Trophoblast cell (in vitro differentiated cells and primary cell): Measurements from ENCODE around the gene ARHGEF10L.

Source experiments
- DNase-seq, 2 donors: peaks; one replicate each; pipeline ENCODE4 v3.0.0-alpha.2; 2016
- H2AFZ ChIP-seq: 2 replicates; pipeline ENCODE4 v1.6.1; 2013; ENCODE audit warnings: low read length, moderate library complexity, mild to moderate bottlenecking; ENCODE audit not compliant: insufficient read depth, poor library complexity
- H2AK5ac ChIP-seq: 2 replicates; pipeline ENCODE4 v1.6.1; 2013; ENCODE audit warnings: mild to moderate bottlenecking, low read length
- H2BK120ac ChIP-seq: 2 replicates; pipeline ENCODE4 v1.6.1; 2013; ENCODE audit warnings: low read length, mild to moderate bottlenecking, moderate library complexity; ENCODE audit not compliant: insufficient read depth, poor library complexity
- H2BK12ac ChIP-seq: 2 replicates; pipeline ENCODE4 v1.6.1; 2013; ENCODE audit warnings: mild to moderate bottlenecking, low read length, moderate library complexity
- H2BK5ac ChIP-seq: 2 replicates; pipeline ENCODE4 v1.6.1; 2013; ENCODE audit warnings: low read length, low read depth, moderate library complexity, mild to moderate bottlenecking; ENCODE audit not compliant: poor library complexity
- H3K14ac ChIP-seq: 2 replicates; pipeline ENCODE4 v1.6.1; 2013; ENCODE audit warnings: mild to moderate bottlenecking, low read length
- H3K18ac ChIP-seq: 2 replicates; pipeline ENCODE4 v1.6.1; 2013; ENCODE audit warnings: mild to moderate bottlenecking, low read length
- H3K23ac ChIP-seq: 2 replicates; pipeline ENCODE4 v1.6.1; 2013; ENCODE audit warnings: low read length
- H3K27ac ChIP-seq: 2 replicates; pipeline ENCODE4 v1.5.1; 2013; ENCODE audit warnings: low read depth, mild to moderate bottlenecking, inconsistent platforms, low read length, moderate library complexity
- H3K27me3 ChIP-seq: 2 replicates; pipeline ENCODE4 v1.6.1; 2013; ENCODE audit warnings: inconsistent platforms, mild to moderate bottlenecking, low read length, moderate library complexity; ENCODE audit not compliant: insufficient read depth
- H3K36me3 ChIP-seq, 2 experiments: 1 replicate in 1 of 2; 2 replicates in 1 of 2; pipeline ENCODE4 v1.6.1; 2013; ENCODE audit warnings: low read length in 2 of 2, mild to moderate bottlenecking in 2 of 2, moderate library complexity in 1 of 2; ENCODE audit not compliant: insufficient read depth in 2 of 2, control insufficient read depth in 1 of 2
- H3K4ac ChIP-seq: 2 replicates; pipeline ENCODE4 v1.6.1; 2013; ENCODE audit warnings: low read depth, mild to moderate bottlenecking, low read length, moderate library complexity
- H3K4me1 ChIP-seq, 2 experiments: 1 replicate in 1 of 2; 2 replicates in 1 of 2; pipeline ENCODE4 v1.6.1; 2013; ENCODE audit warnings: low read length in 2 of 2, mild to moderate bottlenecking in 2 of 2, moderate library complexity in 1 of 2; ENCODE audit not compliant: insufficient read depth in 2 of 2, control insufficient read depth in 1 of 2
- H3K4me2 ChIP-seq: 2 replicates; pipeline ENCODE4 v1.6.1; 2013; ENCODE audit warnings: inconsistent platforms, mild to moderate bottlenecking, low read length, moderate library complexity
- H3K4me3 ChIP-seq: 2 replicates; pipeline ENCODE4 v1.5.1; 2013; ENCODE audit warnings: mild to moderate bottlenecking, low read depth, low read length, inconsistent platforms
- H3K79me1 ChIP-seq: one replicate; pipeline ENCODE4 v1.6.1; 2013; ENCODE audit warnings: low read length
- H3K79me2 ChIP-seq: 2 replicates; pipeline ENCODE4 v1.6.1; 2013; ENCODE audit warnings: low read length, mild to moderate bottlenecking; ENCODE audit not compliant: control insufficient read depth, insufficient read depth, poor library complexity
- H3K9ac ChIP-seq: 2 replicates; pipeline ENCODE4 v1.6.1; 2013; ENCODE audit warnings: mild to moderate bottlenecking, low read length
- H3K9me3 ChIP-seq: 2 replicates; pipeline ENCODE4 v1.6.1; 2013; ENCODE audit warnings: low read depth, mild to moderate bottlenecking, control low read depth, inconsistent platforms, low read length; ENCODE audit not compliant: insufficient read depth
- H4K12ac ChIP-seq: 2 replicates; pipeline ENCODE4 v1.6.1; 2013; ENCODE audit warnings: low read depth, mild to moderate bottlenecking, low read length, moderate library complexity
- H4K8ac ChIP-seq: 2 replicates; pipeline ENCODE4 v1.6.1; 2013; ENCODE audit warnings: low read depth, mild to moderate bottlenecking, low read length, moderate library complexity
- H4K91ac ChIP-seq: one replicate; pipeline ENCODE4 v1.6.1; 2013; ENCODE audit warnings: low read depth, mild to moderate bottlenecking, low read length, moderate library complexity
- WGBS: extraction: QIAGEN DNeasy Blood & Tissue Kit; methylation state at CpG from one replicate; pipeline ENCODE4 v1.1.7; 2013; ENCODE audit warnings: missing lambda C conversion rate; ENCODE audit not compliant: insufficient read length, insufficient coverage; ENCODE audit errors: extremely low coverage; 5-methylcytosine and 5-hydroxymethylcytosine counted together

The ARHGEF10L gene

GRCh38 chr1:17535300-17535936 lies 4.1 kb upstream of the ARHGEF10L start:
- no peak overlapping the region for H3K9ac ChIP-seq
- no peak for DNase-seq
- H4K12ac ChIP-seq: no peak overlapping the region
- H3K4me3 ChIP-seq: no peak overlapping the region
- no peak overlapping the region for H3K18ac ChIP-seq
- H2AK5ac ChIP-seq: no peak overlapping the region
- no peaks in the 10 kb centered on the region for H3K36me3 ChIP-seq
- no peak overlapping the region for H2BK5ac ChIP-seq
- H4K91ac ChIP-seq: no peak overlapping the region
- H3K4me2 ChIP-seq: no peak overlapping the region
- WGBS: no CpG with 5 or more reads among the region's 8 CpGs
- H3K4me1 ChIP-seq: peaks cover 8 to 9% of the 10 kb centered on the region in 2 experiments
- H2BK12ac ChIP-seq: no peak overlapping the region
- H2BK120ac ChIP-seq: no peak overlapping the region
- H3K27ac ChIP-seq: no peak overlapping the region
- peaks cover 13% of the 10 kb centered on the region for H3K79me1 ChIP-seq
- no peak overlapping the region for H4K8ac ChIP-seq
- H3K4ac ChIP-seq: no peak overlapping the region
- H3K23ac ChIP-seq: no peak overlapping the region
- no peaks in the 10 kb centered on the region for H3K27me3 ChIP-seq
- H3K9me3 ChIP-seq: no peaks in the 10 kb centered on the region
- peaks cover 6% of the 10 kb centered on the region for H3K79me2 ChIP-seq
- no peak overlapping the region for H3K14ac ChIP-seq
- no peak overlapping the region for H2AFZ ChIP-seq

- no peak overlapping the region for H3K23ac ChIP-seq
- WGBS: no CpG with 5 or more reads among the region's 7 CpGs
These were observed 1.5 kb upstream of the ARHGEF10L start for GRCh38 chr1:17538010-17538409.

GRCh38 chr1:17538428-17539117 lies 925 bp upstream of the ARHGEF10L start:
- H4K91ac ChIP-seq: peak overlapping the region; percentile 95
- peak overlapping the region; percentile 91 for H3K4me2 ChIP-seq
- H2AFZ ChIP-seq: peak overlapping the region; percentile 79
- H3K79me2 ChIP-seq: peaks cover 9% of the 10 kb centered on the region
- H3K36me3 ChIP-seq: no peaks in the 10 kb centered on the region
- H3K14ac ChIP-seq: no peak overlapping the region
- peak overlapping the region; percentile 81 for H2BK12ac ChIP-seq
- no peaks in the 10 kb centered on the region for H3K9me3 ChIP-seq
- peaks cover 16 to 17% of the 10 kb centered on the region in 2 experiments for H3K4me1 ChIP-seq
- H3K18ac ChIP-seq: peak overlapping the region; percentile 96
- no peaks in the 10 kb centered on the region for H3K27me3 ChIP-seq
- H3K79me1 ChIP-seq: peaks cover 13% of the 10 kb centered on the region
- no CpG with 5 or more reads among the region's 13 CpGs for WGBS
- no peak overlapping the region for H3K4me3 ChIP-seq
- H2BK5ac ChIP-seq: peak overlapping the region; percentile 67
- peak overlapping the region; percentile 44 for H2BK120ac ChIP-seq
- no peak overlapping the region for H3K23ac ChIP-seq
- no peak overlapping the region for H3K27ac ChIP-seq
- H4K12ac ChIP-seq: peak overlapping the region; percentile 56
- no peak for DNase-seq
- no peak overlapping the region for H3K9ac ChIP-seq
- peak overlapping the region; percentile 94 for H4K8ac ChIP-seq
- H3K4ac ChIP-seq: no peak overlapping the region
- peak overlapping the region; percentile 58 for H2AK5ac ChIP-seq

More at GRCh38 chr1:17538010-17538409, 1.5 kb upstream of the ARHGEF10L start:
- H3K9me3 ChIP-seq: no peaks in the 10 kb centered on the region
- H3K18ac ChIP-seq: no peak overlapping the region
- no peaks in the 10 kb centered on the region for H3K27me3 ChIP-seq
- H2AK5ac ChIP-seq: peak overlapping the region; percentile 43
- H2AFZ ChIP-seq: no peak overlapping the region
- H4K8ac ChIP-seq: peak overlapping the region; percentile 63
- no peak overlapping the region for H4K12ac ChIP-seq
- H3K4me1 ChIP-seq: peaks cover 16 to 17% of the 10 kb centered on the region in 2 experiments
- H3K27ac ChIP-seq: no peak overlapping the region
- peaks cover 13% of the 10 kb centered on the region for H3K79me1 ChIP-seq
- peak overlapping the region; percentile 43 for H3K4me2 ChIP-seq
- no peak for DNase-seq
- no peak overlapping the region for H3K4ac ChIP-seq
- peak overlapping the region; percentile 59 for H2BK12ac ChIP-seq
- no peaks in the 10 kb centered on the region for H3K36me3 ChIP-seq
- H4K91ac ChIP-seq: peak overlapping the region; percentile 68
- H3K79me2 ChIP-seq: peaks cover 9% of the 10 kb centered on the region
- H3K4me3 ChIP-seq: no peak overlapping the region
- H2BK5ac ChIP-seq: peak overlapping the region; percentile 29
- H3K9ac ChIP-seq: no peak overlapping the region
- H3K14ac ChIP-seq: no peak overlapping the region
- H2BK120ac ChIP-seq: peak overlapping the region; percentile 44

GRCh38 chr1:17539118-17539476 lies 401 bp upstream of the ARHGEF10L start:
- DNase-seq: no peak
- Histone ChIP-seq H3K36me3 (no peaks in the 10 kb centered on the region), H3K18ac (peak overlapping the region; percentile 96), H3K14ac (peak overlapping the region; percentile 89), H4K91ac (peak overlapping the region; percentile 95), H2BK12ac (peak overlapping the region; percentile 81), H3K4me2 (peak overlapping the region; percentile 91), H3K4me3 (peak overlapping the region; percentile 84), H3K27me3 (no peaks in the 10 kb centered on the region), H3K4me1 (peaks cover 16 to 17% of the 10 kb centered on the region in 2 experiments), H3K79me2 (peaks cover 9% of the 10 kb centered on the region), H3K9me3 (no peaks in the 10 kb centered on the region), H3K9ac (no peak overlapping the region), H4K12ac (peak overlapping the region; percentile 77), H2BK120ac (peak overlapping the region; percentile 89), H3K79me1 (peaks cover 13% of the 10 kb centered on the region), H2BK5ac (peak overlapping the region; percentile 67), H3K27ac (no peak overlapping the region), H3K23ac (no peak overlapping the region), H2AK5ac (peak overlapping the region; percentile 58), H3K4ac (peak overlapping the region; percentile 89), H2AFZ (peak overlapping the region; percentile 79), H4K8ac (peak overlapping the region; percentile 94)
- WGBS: no CpG with 5 or more reads among the region's 20 CpGs
